ENCODE results near the gene CLDN11.

Gene CLDN11

GRCh38 chr3:170470063-170471016 is 51.7 kb downstream of the CLDN11 start:
- DNase-seq (ENCODE audit: low read depth), result peak; percentile 72

- no peak for DNase-seq (ENCODE audit: low read depth)
Measured at GRCh38 chr3:170471149-170471548, 52.5 kb downstream of the CLDN11 start.

- no peak for DNase-seq (ENCODE audit: low read depth)
Measured at GRCh38 chr3:170473358-170473757, 54.7 kb downstream of the CLDN11 start.

GRCh38 chr3:170475092-170475685 is 56.5 kb downstream of the CLDN11 start:
- DNase-seq (ENCODE audit: low read depth), result peak; percentile 77

GRCh38 chr3:170476291-170476690 is 57.6 kb downstream of the CLDN11 start:
- DNase-seq (ENCODE audit: low read depth), result peak; percentile 67

- DNase-seq (ENCODE audit: low read depth), result peak; percentile 35
Measured at GRCh38 chr3:170477395-170477794, 58.7 kb downstream of the CLDN11 start.

- DNase-seq (ENCODE audit: low read depth), result no peak
Measured at GRCh38 chr3:170480111-170480510, 61.4 kb downstream of the CLDN11 start.

GRCh38 chr3:170482199-170482598 is 63.5 kb downstream of the CLDN11 start:
- DNase-seq (ENCODE audit: low read depth), result no peak

GRCh38 chr3:170483485-170484262 is 65.0 kb downstream of the CLDN11 start:
- peak; percentile 85 for DNase-seq (ENCODE audit: low read depth)

All from amniotic epithelial cell (primary cell).